HepG2 (cell line): ENCODE results near the gene ALK. TPM values are rescaled to one million over a fixed set of nuclear protein-coding genes. Genes with fewer than 3 reads are reported as not detected.

Experiments
- ATAC-seq: fragments of 200-7000 bp; cut with Tn5 transposase; 3 replicates; pipeline ENCODE4 v1.9.1; 2020; ENCODE audit warnings: mild to moderate bottlenecking, moderate library complexity
- BruUV-seq: library from RNA; stranded (reverse); fragments of 400-500 nt; replicated peaks from 2 replicates; lab custom pipeline; 2021; lab: Mats Ljungman, UMichigan
- CTCF ChIA-PET: fragments of 300-600 bp; formaldehyde crosslinking; extraction: SDS; loops from one replicate; lab custom pipeline; 2021; ENCODE audit warnings: low total read pairs, inconsistent platforms, low intra/inter-chr PET ratio; lab: Yijun Ruan, JAX
- POLR2A ChIA-PET: fragments of 350-600 bp; sonication (Branson Sonifier 250); formaldehyde crosslinking; loops from one replicate; lab custom pipeline; 2020; ENCODE audit warnings: antibody characterized with exemption, inconsistent platforms; lab: Yijun Ruan, JAX
- DNase-seq: peaks from one replicate; pipeline ENCODE4 v3.0.0-alpha.2; 2015; ENCODE audit warnings: low spot score
- FAIRE-seq: peaks from 3 replicates; lab custom pipeline; 2011; peaks lifted over from hg19 to GRCh38; lab: Jason Lieb, UNC
- H2AFZ ChIP-seq: one replicate; pipeline ENCODE4 v1.6.1; 2011; ENCODE audit warnings: low read length, inconsistent platforms
- H3K27ac ChIP-seq: fragments of 300-600 bp; 3 replicates; pipeline ENCODE4 v1.8.0; 2011; ENCODE audit warnings: mixed run types, mild to moderate bottlenecking, mixed read lengths, low read length, inconsistent platforms; ENCODE audit not compliant: insufficient read depth; ENCODE audit errors: extremely low read length
- H3K27me3 ChIP-seq, 2 experiments: fragments of 200-600 bp in 1 of 2; 2 replicates in 1 of 2; 3 replicates in 1 of 2; pipeline versions ENCODE4 v1.6.0 to v1.8.0; 2011; ENCODE audit warnings: low read length in 2 of 2, mild to moderate bottlenecking in 2 of 2, moderate library complexity in 2 of 2, inconsistent platforms in 1 of 2; ENCODE audit not compliant: insufficient read depth in 2 of 2, control insufficient read depth in 1 of 2
- H3K36me3 ChIP-seq, 2 experiments: fragments of 200-600 bp in 1 of 2; replicated peaks in 1 of 2; 2 replicates in 1 of 2; 3 replicates in 1 of 2; pipeline versions ENCODE4 v1.5.1 to v1.8.0; 2011; ENCODE audit warnings: low read length in 2 of 2, inconsistent platforms in 1 of 2; ENCODE audit not compliant: insufficient read depth in 2 of 2, control insufficient read depth in 1 of 2
- H3K4me1 ChIP-seq: 2 replicates; pipeline ENCODE4 v1.5.1; 2012; ENCODE audit warnings: low read length, inconsistent platforms; ENCODE audit not compliant: insufficient read depth
- H3K4me2 ChIP-seq: 2 replicates; pipeline ENCODE4 v1.6.0; 2011; ENCODE audit warnings: low read depth, low read length, inconsistent platforms
- H3K4me3 ChIP-seq, 3 experiments: fragments of 200-600 bp in 1 of 3; sonication (generic), shearing (Covaris generic) in 1 of 3; replicated peaks in 1 of 3; 2 replicates each; pipeline ENCODE4 v1.5.1; 2011 to 2016; ENCODE audit warnings: low read length in 3 of 3, inconsistent platforms in 2 of 3, low read depth in 2 of 3, mild to moderate bottlenecking in 2 of 3, control low read depth in 1 of 3, mixed read lengths in 1 of 3; ENCODE audit not compliant: insufficient read depth in 1 of 3
- H3K79me2 ChIP-seq: one replicate; pipeline ENCODE4 v1.6.1; 2011; ENCODE audit warnings: low read length, inconsistent platforms; ENCODE audit not compliant: insufficient read depth
- H3K9ac ChIP-seq: 2 replicates; pipeline ENCODE4 v1.6.0; 2011; ENCODE audit warnings: mild to moderate bottlenecking, low read depth, low read length, inconsistent platforms; ENCODE audit not compliant: insufficient read depth
- H3K9me3 ChIP-seq: 2 replicates; pipeline ENCODE4 v1.5.1; 2012; ENCODE audit warnings: mild to moderate bottlenecking, low read length
- H4K20me1 ChIP-seq: 2 replicates; pipeline ENCODE4 v1.6.0; 2011; ENCODE audit warnings: inconsistent platforms, mild to moderate bottlenecking, low read length, moderate library complexity; ENCODE audit not compliant: insufficient read depth
- CEBPZ ChIP-seq: IDR thresholded peaks from 2 replicates; pipeline ENCODE4 v1.6.1; 2012; ENCODE audit warnings: low read length, improper control_type of control experiment
- DNMT3B ChIP-seq: conservative IDR thresholded peaks from 2 replicates; pipeline ENCODE4 v1.6.1; 2016; ENCODE audit warnings: missing biosample characterization, control low read depth
- FOXJ3 ChIP-seq: sonication (generic); formaldehyde crosslinking; IDR thresholded peaks from 2 replicates; pipeline ENCODE4 v1.4.0; 2020; ENCODE audit warnings: missing genetic modification reagents, mild to moderate bottlenecking, borderline replicate concordance
- GLMP ChIP-seq: sonication (generic); formaldehyde crosslinking; IDR thresholded peaks from 2 replicates; pipeline ENCODE4 v1.9.0; 2021; ENCODE audit warnings: missing genetic modification reagents, mild to moderate bottlenecking, borderline replicate concordance
- GTF2F1 ChIP-seq: fragments of 150-350 bp; IDR thresholded peaks from 2 replicates; pipeline ENCODE4 v1.6.1; 2014; ENCODE audit warnings: low read length
- HINFP ChIP-seq: sonication (generic); formaldehyde crosslinking; IDR thresholded peaks from 2 replicates; pipeline ENCODE4 v1.4.0; 2020; ENCODE audit warnings: low read depth, mild to moderate bottlenecking, missing genetic modification reagents
- KAT7 ChIP-seq: IDR thresholded peaks from 2 replicates; pipeline ENCODE4 v1.6.1; 2018; ENCODE audit warnings: borderline replicate concordance, missing compliant biosample characterization
- MIXL1 ChIP-seq: IDR thresholded peaks from 2 replicates; pipeline ENCODE4 v1.6.1; 2016
- MXD1 ChIP-seq: sonication (generic); formaldehyde crosslinking; IDR thresholded peaks from 2 replicates; pipeline ENCODE4 v1.4.0; 2020; ENCODE audit warnings: mild to moderate bottlenecking, missing genetic modification reagents
- POLR2AphosphoS5 ChIP-seq: IDR thresholded peaks from 2 replicates; pipeline ENCODE4 v1.6.1; 2012; ENCODE audit warnings: low read depth, low read length
- ZBTB44 ChIP-seq: sonication (generic); formaldehyde crosslinking; IDR thresholded peaks from 2 replicates; pipeline ENCODE4 v1.4.0; 2020; ENCODE audit warnings: missing genetic modification reagents
- ZNF260 ChIP-seq: sonication (generic); formaldehyde crosslinking; IDR thresholded peaks from 2 replicates; pipeline ENCODE4 v1.4.0; 2020; ENCODE audit warnings: missing genetic modification reagents, low read depth, mild to moderate bottlenecking, borderline replicate concordance
- ZNF33B ChIP-seq: sonication (generic); formaldehyde crosslinking; IDR thresholded peaks from 2 replicates; pipeline ENCODE4 v1.5.1; 2020; ENCODE audit warnings: mild to moderate bottlenecking, missing genetic modification reagents
- ZNF572 ChIP-seq: sonication (generic); formaldehyde crosslinking; IDR thresholded peaks from 2 replicates; pipeline ENCODE4 v1.5.1; 2020; ENCODE audit warnings: mild to moderate bottlenecking, missing genetic modification reagents
- WGBS: methylation state at CpG from one replicate; pipeline ENCODE4 v1.1.6; 2017; ENCODE audit warnings: low lambda C conversion rate; 5-methylcytosine and 5-hydroxymethylcytosine counted together
- in situ Hi-C: cut with HindIII; loops from 2 replicates; pipeline ENCODE4 v1.10.0; 2017; ENCODE audit warnings: low pct_unique_long_range_greater_than_20kb; ENCODE audit not compliant: extremely low pct_ligation_motif_present
- intact Hi-C: fragments of 100-400 bp; cut with micrococcal nuclease; formaldehyde crosslinking; loops from one replicate; pipeline ENCODE4 v1.10.0; 2022; ENCODE audit not compliant: unreplicated experiment
- polyA plus RNA-seq, 8 experiments: library from polyadenylated mRNA; depleted of rRNA in 3 of 8; stranded (reverse) in 7 of 8; unstranded in 1 of 8; fragments of >200 nt; fragmentation: Illumina TruSeq in 4 of 8; extraction: Trizol in 4 of 8; gene quantifications; 2 replicates each; pipeline versions ENCODE4 v1.2.1 to v1.2.3, GENCODE V29; 2011 to 2016; ENCODE audit warnings: low read depth in 4 of 8, missing spikeins in 1 of 8, mixed read lengths in 1 of 8; ENCODE audit not compliant: insufficient read depth in 1 of 8
- total RNA-seq, 5 experiments: library from RNA; depleted of rRNA; stranded (reverse); fragments of >200 nt; fragmentation: Illumina TruSeq; extraction: Trizol; gene quantifications; 2 replicates each; pipeline ENCODE4 v1.2.3, GENCODE V29; 2016; ENCODE audit warnings: low read depth in 1 of 5
- TF ChIP-seq, protein P1 (sequence below): sonication (generic); formaldehyde crosslinking; IDR thresholded peaks from 2 replicates; pipeline ENCODE4 v1.4.0; 2020; ENCODE audit warnings: mild to moderate bottlenecking, missing genetic modification reagents

The ALK gene
- total and polyA plus RNA-seq, 2 of the 13 experiments (the other 11 are each of a cell fraction or from before 2014, with no cell fraction given), result not detected

DNA sequence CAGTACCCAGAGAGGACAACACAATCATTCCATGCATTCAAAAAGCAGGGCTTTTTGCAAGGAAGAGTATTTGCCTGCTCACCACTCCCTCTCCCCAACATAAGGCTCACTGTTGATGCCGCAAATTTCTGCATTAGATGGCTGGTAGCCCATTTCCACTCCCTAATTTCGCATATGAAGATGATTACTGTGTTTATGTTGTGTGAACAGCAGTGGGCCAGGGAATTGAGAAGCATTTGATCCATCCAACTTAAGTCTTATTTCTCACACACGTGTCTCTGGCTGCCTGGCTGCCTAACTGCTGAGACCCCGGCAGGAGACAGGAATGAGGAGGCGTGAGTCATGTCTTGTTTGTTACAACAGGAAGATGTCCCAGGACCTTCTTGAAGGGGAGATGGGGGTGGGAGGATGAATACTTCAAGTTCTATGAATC, 294.1 kb downstream of the ALK start:
- no peak overlapping the region for H3K9ac ChIP-seq
- ChIA-PET CTCF (no interaction called here), POLR2A (no interaction called here)
- no peak overlapping the region for H3K4me3 ChIP-seq
- no peaks in the 10 kb centered on the region for H3K36me3 ChIP-seq
- H4K20me1 ChIP-seq, result no peaks in the 10 kb centered on the region
- H3K9me3 ChIP-seq, result no peaks in the 10 kb centered on the region
- H3K4me1 ChIP-seq, result no peaks in the 10 kb centered on the region
- no peak overlapping the region for H2AFZ ChIP-seq
- DNase-seq (no peak), ATAC-seq (no peak), FAIRE-seq (no peak)
- H3K27me3 ChIP-seq, result peaks cover 0 to 10% of the 10 kb centered on the region in 2 experiments; a peak in 3 of 5 replicates
- WGBS, result 0% methylated on average over 5 of the region's 5 CpGs
- in situ Hi-C loops (no loop called here), intact Hi-C loops (no loop called here)
- no peak overlapping the region for H3K4me2 ChIP-seq
- no TSS peak for BruUV-seq
- H3K27ac ChIP-seq, result no peak overlapping the region
- no peak for TF ChIP-seq GTF2F1
- TF ChIP-seq MXD1, result no peak
- no peak for TF ChIP-seq ZNF260 (CRISPR knock-in tag)
- TF ChIP-seq MIXL1, result no peak
- TF ChIP-seq DNMT3B (CRISPR knock-in tag), result no peak
- TF ChIP-seq ZBTB44 (CRISPR knock-in tag), result no peak
- no peak for TF ChIP-seq GLMP (CRISPR knock-in tag)
- TF ChIP-seq POLR2AphosphoS5, result no peak
- TF ChIP-seq ZNF572 (CRISPR knock-in tag), result no peak
- TF ChIP-seq, protein P1, sequence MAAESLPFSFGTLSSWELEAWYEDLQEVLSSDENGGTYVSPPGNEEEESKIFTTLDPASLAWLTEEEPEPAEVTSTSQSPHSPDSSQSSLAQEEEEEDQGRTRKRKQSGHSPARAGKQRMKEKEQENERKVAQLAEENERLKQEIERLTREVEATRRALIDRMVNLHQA (CRISPR knock-in tag), result no peak
- no peak for TF ChIP-seq KAT7 (CRISPR knock-in tag)
- no peak for TF ChIP-seq CEBPZ
- no peak for TF ChIP-seq ZNF33B (CRISPR knock-in tag)
- no peak for TF ChIP-seq FOXJ3
- no peak for TF ChIP-seq HINFP
- no peaks in the 10 kb centered on the region for H3K79me2 ChIP-seq
